AG09309 (cell line): ENCODE measurements around the gene STRIP1.

Experiments
- DNase-seq: peaks from one replicate; pipeline ENCODE4 v3.0.0-alpha.2; 2010; ENCODE audit warnings: low read depth
- H3K4me3 ChIP-seq: 2 replicates; pipeline ENCODE4 v1.5.1; 2011; ENCODE audit warnings: mild to moderate bottlenecking, low read depth, low read length, moderate library complexity; ENCODE audit not compliant: control insufficient read depth
- CTCF ChIP-seq: IDR thresholded peaks from 2 replicates; pipeline ENCODE4 v1.5.1; 2011; ENCODE audit warnings: mild to moderate bottlenecking, low read depth, low read length, inconsistent platforms; ENCODE audit not compliant: insufficient read depth, control insufficient read depth; ENCODE audit errors: missing control alignments

The STRIP1 gene

GRCh38 chr1:109997204-109997866 is 37.1 kb upstream of the STRIP1 start:
- no peak for TF ChIP-seq CTCF
- no peak for DNase-seq
- H3K4me3 ChIP-seq = no peak overlapping the region

GRCh38 chr1:109997867-109998229 is 36.6 kb upstream of the STRIP1 start:
- TF ChIP-seq CTCF = no peak
- no peak for DNase-seq
- H3K4me3 ChIP-seq = no peak overlapping the region

GRCh38 chr1:110002695-110003094 is 31.7 kb upstream of the STRIP1 start:
- no peak overlapping the region for H3K4me3 ChIP-seq
- TF ChIP-seq CTCF = no peak
- DNase-seq = no peak

- TF ChIP-seq CTCF = no peak
- peak; percentile 96 for DNase-seq
- peak overlapping the region; percentile 21 for H3K4me3 ChIP-seq
These were observed 30.5 kb upstream of the STRIP1 start for GRCh38 chr1:110003747-110004428.

- H3K4me3 ChIP-seq = peak overlapping the region; percentile 21
- no peak for DNase-seq
- TF ChIP-seq CTCF = no peak
These were observed 29.8 kb upstream of the STRIP1 start for GRCh38 chr1:110004583-110004982.

- no peak overlapping the region for H3K4me3 ChIP-seq
- peak; percentile 8 for DNase-seq
- TF ChIP-seq CTCF = no peak
These were observed 28.5 kb upstream of the STRIP1 start for GRCh38 chr1:110005971-110006370.
